T-helper 9 cell (primary cell): Measurements from ENCODE around the gene SLC29A2.

Experiments
- DNase-seq: peaks from one replicate; pipeline ENCODE4 v3.0.0-alpha.2; 2020

Gene SLC29A2

GRCh38 chr11:66315921-66316811 lies 55.4 kb downstream of the SLC29A2 start:
- no peak for DNase-seq

GRCh38 chr11:66315498-66315885 lies 56.1 kb downstream of the SLC29A2 start:
- DNase-seq: no peak

- no peak for DNase-seq
These were observed 56.7 kb downstream of the SLC29A2 start for GRCh38 chr11:66314561-66315497.

GRCh38 chr11:66314186-66314501 lies 57.4 kb downstream of the SLC29A2 start:
- DNase-seq: no peak

- DNase-seq: no peak
These were observed 58.0 kb downstream of the SLC29A2 start for GRCh38 chr11:66313321-66314185.

GRCh38 chr11:66312549-66313320 lies 58.8 kb downstream of the SLC29A2 start:
- DNase-seq: peak; percentile 100
